ENCODE measurements around the gene ALX3. TPM values are rescaled to one million over a fixed set of nuclear protein-coding genes. Genes with fewer than 3 reads are reported as not detected.

Gene ALX3
- total and polyA plus RNA-seq, 12 donors: 0.04 TPM; not detected in 11

GRCh38 chr1:110047463-110047862 is 23.0 kb downstream of the ALX3 start:
- no peaks in the 10 kb centered on the region for H3K27me3 ChIP-seq
- DNase-seq (no peak), ATAC-seq (no peak)
- H3K4me3 ChIP-seq: no peak overlapping the region
- peaks cover 3 to 100% (median 83%) of the 10 kb centered on the region in 9 donors for H3K36me3 ChIP-seq
- H3K4me1 ChIP-seq: peaks cover 0 to 37% (median 19%) of the 10 kb centered on the region in 9 donors
- H3K27ac ChIP-seq: no peak overlapping the region
- 87 to 88% methylated on average over 3 of the region's 3 CpGs for WGBS, 2 donors
- H3K9me3 ChIP-seq: no peaks in the 10 kb centered on the region
- intact Hi-C loops (cut with DNase I): no loop called here
- no peak for TF ChIP-seq CTCF (IDR thresholded peaks at IDR 0.05)

- no peaks in the 10 kb centered on the region for H3K27me3 ChIP-seq
- H3K9me3 ChIP-seq: no peaks in the 10 kb centered on the region
- ATAC-seq (no peak), DNase-seq (no peak)
- WGBS, 2 donors: 95 to 96% methylated on average over 10 of the region's 10 CpGs
- intact Hi-C loops (cut with DNase I): no loop called here
- no peak overlapping the region for H3K4me3 ChIP-seq
- TF ChIP-seq CTCF (IDR thresholded peaks at IDR 0.05): no peak
- H3K4me1 ChIP-seq: no peaks in the 10 kb centered on the region
- no peak overlapping the region for H3K27ac ChIP-seq
- peaks cover 8 to 100% (median 96%) of the 10 kb centered on the region in 9 donors for H3K36me3 ChIP-seq
These were observed 27.5 kb downstream of the ALX3 start for GRCh38 chr1:110043016-110043415.

GRCh38 chr1:110040548-110040947 is 29.9 kb downstream of the ALX3 start:
- ATAC-seq: no peak
- Histone ChIP-seq H3K27ac (no peak overlapping the region), H3K4me1 (peaks cover 0 to 18% (median 12%) of the 10 kb centered on the region in 9 donors), H3K27me3 (no peaks in the 10 kb centered on the region), H3K9me3 (no peaks in the 10 kb centered on the region), H3K36me3 (peaks cover 8 to 90% (median 73%) of the 10 kb centered on the region in 9 donors), H3K4me3 (no peak overlapping the region)
- no peak for TF ChIP-seq CTCF (IDR thresholded peaks at IDR 0.05)
- 94 to 95% methylated on average over 4 of the region's 4 CpGs for WGBS, 2 donors
- intact Hi-C loops (cut with DNase I): no loop called here
- no peak for DNase-seq

- DNase-seq (no peak), ATAC-seq (no peak)
- Histone ChIP-seq H3K36me3 (peaks cover 8 to 81% (median 64%) of the 10 kb centered on the region in 9 donors), H3K9me3 (no peaks in the 10 kb centered on the region), H3K27ac (no peak overlapping the region), H3K27me3 (no peaks in the 10 kb centered on the region), H3K4me1 (peaks cover 0 to 25% (median 16%) of the 10 kb centered on the region in 9 donors), H3K4me3 (no peak overlapping the region)
- intact Hi-C loops (cut with DNase I): loop anchor here in 1 of 10 donors (5.0 kb wide), 1 partner anchor 368 kb away; the partner anchor contains the start of gene LAMTOR5
- no peak for TF ChIP-seq CTCF (IDR thresholded peaks at IDR 0.05)
- 65 to 68% methylated on average over 4 of the region's 4 CpGs for WGBS, 2 donors
These were observed 30.8 kb downstream of the ALX3 start for GRCh38 chr1:110039641-110040040.

All from heart right ventricle (tissue), 16 donors.